WI38 (cell line): Measurements from ENCODE around the gene ACSM3.

Experiments
- H3K4me3 ChIP-seq: 2 replicates; pipeline ENCODE4 v1.5.1; 2011; ENCODE audit warnings: low read depth, mild to moderate bottlenecking, control low read depth, low read length
- CTCF ChIP-seq: IDR thresholded peaks from 2 replicates; pipeline ENCODE4 v1.5.1; 2012; ENCODE audit warnings: low read depth, mild to moderate bottlenecking, control low read depth, low read length

Gene ACSM3

GRCh38 chr16:20821682-20822081, 57.9 kb downstream of the ACSM3 start:
- H3K4me3 ChIP-seq: no peak overlapping the region
- TF ChIP-seq CTCF: no peak

GRCh38 chr16:20822521-20823325, 58.9 kb downstream of the ACSM3 start:
- no peak overlapping the region for H3K4me3 ChIP-seq
- TF ChIP-seq CTCF: no peak

- no peak for TF ChIP-seq CTCF
- no peak overlapping the region for H3K4me3 ChIP-seq
Observed at GRCh38 chr16:20826039-20826566, 62.3 kb downstream of the ACSM3 start.

- TF ChIP-seq CTCF: no peak
- no peak overlapping the region for H3K4me3 ChIP-seq
Observed at GRCh38 chr16:20829536-20829935, 65.7 kb downstream of the ACSM3 start.

GRCh38 chr16:20830372-20830771, 66.6 kb downstream of the ACSM3 start:
- H3K4me3 ChIP-seq: no peak overlapping the region
- TF ChIP-seq CTCF: no peak

GRCh38 chr16:20833086-20833485, 69.3 kb downstream of the ACSM3 start:
- TF ChIP-seq CTCF: no peak

GRCh38 chr16:20838240-20838639, 74.4 kb downstream of the ACSM3 start:
- H3K4me3 ChIP-seq: no peak overlapping the region
- no peak for TF ChIP-seq CTCF

More at GRCh38 chr16:20833086-20833485, 69.3 kb downstream of the ACSM3 start:
- no peak overlapping the region for H3K4me3 ChIP-seq
